ENCODE results near the gene TXNDC11. TPM values are rescaled to one million over a fixed set of nuclear protein-coding genes. Genes with fewer than 3 reads are reported as not detected.

Gene TXNDC11
- total and polyA plus RNA-seq, 10 of the 15 experiments (the other 5 are each of a cell fraction or from before 2014, with no cell fraction given), result 1.7 to 86.7 (median 54.4) TPM

- ChIA-PET POLR2A (interaction anchor here (0.7 to 6.0 kb wide), 13 partner anchors 9 to 161 kb away, joined by 3 to 63 read pairs (median 5); partner anchors contain the start of genes SNN and TXNDC11), SMC1A (ENCODE audit: uncharacterized antibody, unreplicated experiment) (interaction anchor here (0.8 to 4.9 kb wide), 21 partner anchors 7 to 111 kb away, joined by 3 to 46 read pairs (median 7); partner anchors contain the start of genes SNN and TXNDC11), CTCF (interaction anchor here (0.7 to 4.3 kb wide), 8 partner anchors 9 to 106 kb away, joined by 3 to 34 read pairs (median 8); no protein-coding TSS in a partner anchor), RAD21 (ENCODE audit: unreplicated experiment) (interaction anchor here (0.7 to 3.3 kb wide), 21 partner anchors 10 to 281 kb away, joined by 3 to 34 read pairs (median 6); partner anchors contain the start of genes SNN, TXNDC11 and ZC3H7A)
- no peak for DNase-seq (ENCODE audit: low read depth, low spot score)
- no peak for FAIRE-seq
- in situ Hi-C loops (cut with MboI) (no loop called here), intact Hi-C loops (cut with micrococcal nuclease; ENCODE audit: unreplicated experiment) (no loop called here)
- WGBS (ENCODE audit: insufficient coverage, insufficient replicate concordance, low lambda C conversion rate, missing lambda C conversion rate), result 85% methylated on average over 13 of the region's 13 CpGs
- H3K9ac ChIP-seq (ENCODE audit: control insufficient read depth, insufficient read depth, low read length), result no peak overlapping the region
- ATAC-seq, result no peak
- no peaks in the 10 kb centered on the region for H3K9me3 ChIP-seq (replicated peaks; ENCODE audit: control insufficient read depth, insufficient read depth, low read length)
- H3K4me2 ChIP-seq (ENCODE audit: control insufficient read depth, insufficient read depth), result peak overlapping the region; percentile 1
- peaks cover 29 to 53% of the 10 kb centered on the region in 2 experiments for H3K36me3 ChIP-seq (ENCODE audit: control insufficient read depth in 2 of 2, insufficient read depth in 2 of 2, low read length in 1 of 2)
- no peaks in the 10 kb centered on the region for H3K27me3 ChIP-seq (replicated peaks in 1 of 2; ENCODE audit: control insufficient read depth in 2 of 2, insufficient read depth in 2 of 2, low read length in 1 of 2)
- no peak overlapping the region for H3K4me3 ChIP-seq
- H2AFZ ChIP-seq (ENCODE audit: control insufficient read depth, low read depth, low read length), result no peak overlapping the region
- peaks cover 65% of the 10 kb centered on the region for H3K4me1 ChIP-seq (ENCODE audit: control insufficient read depth, insufficient read depth, low read length)
- H3K79me2 ChIP-seq (ENCODE audit: control insufficient read depth, insufficient read depth, low read length), result peaks cover 14% of the 10 kb centered on the region
- no peaks in the 10 kb centered on the region for H4K20me1 ChIP-seq (ENCODE audit: control insufficient read depth, insufficient read depth)
- TF ChIP-seq RAD51 (IDR thresholded peaks at IDR 0.05) (peak; percentile 58), TARDBP (IDR thresholded peaks at IDR 0.05; ENCODE audit: borderline replicate concordance) (no peak)
- H3K27ac ChIP-seq (ENCODE audit: control insufficient read depth, insufficient read depth), result peak overlapping the region; percentile 68; the same call in 1 of the 2 replicates
- BruUV-seq (replicated peaks), result no TSS peak
Observed at GRCh38 chr16:11687601-11688519, 54.8 kb downstream of the TXNDC11 start.

- FAIRE-seq (no peak), ATAC-seq (no peak), DNase-seq (ENCODE audit: low read depth, low spot score) (no peak)
- WGBS (ENCODE audit: insufficient coverage, insufficient replicate concordance, low lambda C conversion rate, missing lambda C conversion rate), result 31% methylated on average over 6 of the region's 6 CpGs
- H3K27ac ChIP-seq (ENCODE audit: control insufficient read depth, insufficient read depth), result peak overlapping the region; percentile 35; the same call in 1 of the 2 replicates
- intact Hi-C loops (cut with micrococcal nuclease; ENCODE audit: unreplicated experiment) (no loop called here), in situ Hi-C loops (cut with MboI) (no loop called here)
- TF ChIP-seq ZZZ3 (IDR thresholded peaks at IDR 0.05; ENCODE audit: control insufficient read depth, insufficient read length, low read depth) (no peak), RB1 (IDR thresholded peaks at IDR 0.05; ENCODE audit: borderline replicate concordance) (no peak), EP300 (IDR thresholded peaks at IDR 0.05; ENCODE audit: borderline replicate concordance in 1 of 2, control insufficient read depth in 1 of 2, low read depth in 2 of 2, low read length in 2 of 2) (no peak), NFYA (IDR thresholded peaks at IDR 0.05; ENCODE audit: borderline replicate concordance, low read depth, low read length) (no peak), ZNF24 (IDR thresholded peaks at IDR 0.05) (no peak)
- TF ChIP-seq, protein P1, sequence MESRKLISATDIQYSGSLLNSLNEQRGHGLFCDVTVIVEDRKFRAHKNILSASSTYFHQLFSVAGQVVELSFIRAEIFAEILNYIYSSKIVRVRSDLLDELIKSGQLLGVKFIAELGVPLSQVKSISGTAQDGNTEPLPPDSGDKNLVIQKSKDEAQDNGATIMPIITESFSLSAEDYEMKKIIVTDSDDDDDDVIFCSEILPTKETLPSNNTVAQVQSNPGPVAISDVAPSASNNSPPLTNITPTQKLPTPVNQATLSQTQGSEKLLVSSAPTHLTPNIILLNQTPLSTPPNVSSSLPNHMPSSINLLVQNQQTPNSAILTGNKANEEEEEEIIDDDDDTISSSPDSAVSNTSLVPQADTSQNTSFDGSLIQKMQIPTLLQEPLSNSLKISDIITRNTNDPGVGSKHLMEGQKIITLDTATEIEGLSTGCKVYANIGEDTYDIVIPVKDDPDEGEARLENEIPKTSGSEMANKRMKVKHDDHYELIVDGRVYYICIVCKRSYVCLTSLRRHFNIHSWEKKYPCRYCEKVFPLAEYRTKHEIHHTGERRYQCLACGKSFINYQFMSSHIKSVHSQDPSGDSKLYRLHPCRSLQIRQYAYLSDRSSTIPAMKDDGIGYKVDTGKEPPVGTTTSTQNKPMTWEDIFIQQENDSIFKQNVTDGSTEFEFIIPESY (IDR thresholded peaks at IDR 0.05), result no peak
- TF ChIP-seq, protein P2, sequence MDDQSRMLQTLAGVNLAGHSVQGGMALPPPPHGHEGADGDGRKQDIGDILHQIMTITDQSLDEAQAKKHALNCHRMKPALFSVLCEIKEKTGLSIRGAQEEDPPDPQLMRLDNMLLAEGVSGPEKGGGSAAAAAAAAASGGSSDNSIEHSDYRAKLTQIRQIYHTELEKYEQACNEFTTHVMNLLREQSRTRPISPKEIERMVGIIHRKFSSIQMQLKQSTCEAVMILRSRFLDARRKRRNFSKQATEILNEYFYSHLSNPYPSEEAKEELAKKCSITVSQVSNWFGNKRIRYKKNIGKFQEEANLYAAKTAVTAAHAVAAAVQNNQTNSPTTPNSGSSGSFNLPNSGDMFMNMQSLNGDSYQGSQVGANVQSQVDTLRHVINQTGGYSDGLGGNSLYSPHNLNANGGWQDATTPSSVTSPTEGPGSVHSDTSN (IDR thresholded peaks at IDR 0.05; ENCODE audit: insufficient replicate concordance, low read depth, low read length), result no peak
- ChIA-PET SMC1A (ENCODE audit: uncharacterized antibody, unreplicated experiment) (interaction anchor here (3.0 kb wide), 1 partner anchor 95 kb away, joined by 11 read pairs; no protein-coding TSS in a partner anchor), RAD21 (ENCODE audit: unreplicated experiment) (no interaction called here), POLR2A (interaction anchor here (0.7 to 6.0 kb wide), 2 partner anchors 8 to 55 kb away, joined by 3 to 63 read pairs; partner anchors contain the start of gene TXNDC11), CTCF (interaction anchor here (0.6 kb wide), 1 partner anchor 155 kb away, joined by 4 read pairs; no protein-coding TSS in a partner anchor)
- no peak overlapping the region for H3K4me3 ChIP-seq
- no peaks in the 10 kb centered on the region for H4K20me1 ChIP-seq (ENCODE audit: control insufficient read depth, insufficient read depth)
- no peak overlapping the region for H2AFZ ChIP-seq (ENCODE audit: control insufficient read depth, low read depth, low read length)
- no TSS peak for BruUV-seq (replicated peaks)
- H3K9me3 ChIP-seq (replicated peaks; ENCODE audit: control insufficient read depth, insufficient read depth, low read length), result no peaks in the 10 kb centered on the region
- no peak overlapping the region for H3K9ac ChIP-seq (ENCODE audit: control insufficient read depth, insufficient read depth, low read length)
- H3K36me3 ChIP-seq (ENCODE audit: control insufficient read depth in 2 of 2, insufficient read depth in 2 of 2, low read length in 1 of 2), result peaks cover 25 to 51% of the 10 kb centered on the region in 2 experiments
- H3K27me3 ChIP-seq (replicated peaks in 1 of 2; ENCODE audit: control insufficient read depth in 2 of 2, insufficient read depth in 2 of 2, low read length in 1 of 2), result no peaks in the 10 kb centered on the region
- 0 out of 2 replicates have a peak overlapping the region, but pooled peaks have one; percentile 4 for H3K4me2 ChIP-seq (ENCODE audit: control insufficient read depth, insufficient read depth)
- peaks cover 14% of the 10 kb centered on the region for H3K79me2 ChIP-seq (ENCODE audit: control insufficient read depth, insufficient read depth, low read length)
- H3K4me1 ChIP-seq (ENCODE audit: control insufficient read depth, insufficient read depth, low read length), result peaks cover 73% of the 10 kb centered on the region
Observed at GRCh38 chr16:11686713-11687380, 55.8 kb downstream of the TXNDC11 start.
